SHP77 (cell line): ENCODE measurements around the gene RNF213.
"Not testable (repeated sequence)": the region's sequence is repeated elsewhere in the genome, so short reads cannot be mapped to it uniquely, and the experiment has no call there.

Source experiments
- DNase-seq, 2 experiments: peaks; one replicate each; lab custom pipeline; 2025; lab: John Stamatoyannopoulos, UW

RNF213 gene

GRCh38 chr17:80394629-80395216 lies 134.1 kb downstream of the RNF213 start:
- no peak for DNase-seq

GRCh38 chr17:80395402-80396151 lies 134.9 kb downstream of the RNF213 start:
- no peak for DNase-seq

- no peak for DNase-seq
Measured at GRCh38 chr17:80396157-80397033, 135.7 kb downstream of the RNF213 start.

- no peak for DNase-seq
Measured at GRCh38 chr17:80397034-80397387, 136.4 kb downstream of the RNF213 start.

- no peak for DNase-seq
Measured at GRCh38 chr17:80397686-80398085, 137.0 kb downstream of the RNF213 start.

- DNase-seq = not testable (repeated sequence)
Measured at GRCh38 chr17:80401086-80401485, 140.4 kb downstream of the RNF213 start.

- not testable (repeated sequence) for DNase-seq
Measured at GRCh38 chr17:80402102-80402501, 141.4 kb downstream of the RNF213 start.

- no peak for DNase-seq
Measured at GRCh38 chr17:80402959-80403358, 142.3 kb downstream of the RNF213 start.

- no peak for DNase-seq
Measured at GRCh38 chr17:80406146-80406545, 145.5 kb downstream of the RNF213 start.

- DNase-seq = not testable (repeated sequence)
Measured at GRCh38 chr17:80407917-80408316, 147.3 kb downstream of the RNF213 start.

GRCh38 chr17:80408872-80409271 lies 148.2 kb downstream of the RNF213 start:
- DNase-seq = no peak

GRCh38 chr17:80409626-80410025 lies 149.0 kb downstream of the RNF213 start:
- DNase-seq = no peak

GRCh38 chr17:80410441-80411087 lies 149.9 kb downstream of the RNF213 start:
- DNase-seq = not testable (repeated sequence)

- no peak for DNase-seq
Measured at GRCh38 chr17:80413771-80414507, 153.3 kb downstream of the RNF213 start.

- DNase-seq = no peak
Measured at GRCh38 chr17:80414508-80414802, 153.8 kb downstream of the RNF213 start.

GRCh38 chr17:80414803-80415625 lies 154.4 kb downstream of the RNF213 start, which contains the start of gene ENDOV:
TSS of gene ENDOV (plus strand) at chr17:80415167. CDS start at chr17:80415195, 28 bp downstream.
- DNase-seq = peak; percentile 93 to 97

- DNase-seq = no peak
Measured at GRCh38 chr17:80415626-80416137, 155.0 kb downstream of the RNF213 start.

- no peak for DNase-seq
Measured at GRCh38 chr17:80416260-80416939, 155.7 kb downstream of the RNF213 start.

- DNase-seq = no peak
Measured at GRCh38 chr17:80416940-80417293, 156.3 kb downstream of the RNF213 start.

- DNase-seq = no peak
Measured at GRCh38 chr17:80418589-80418988, 157.9 kb downstream of the RNF213 start.
